Fibroblast of the aortic adventitia (primary cell): Measurements from ENCODE around the gene ARFGEF3. TPM values are rescaled to one million over a fixed set of nuclear protein-coding genes. Genes with fewer than 3 reads are reported as not detected.

ENCODE experiments used
- DNase-seq: peaks from one replicate; pipeline ENCODE4 v3.0.0-alpha.2; 2010; ENCODE audit warnings: low read depth
- H3K4me3 ChIP-seq: 2 replicates; pipeline ENCODE4 v1.5.1; 2011; ENCODE audit warnings: low read depth, mild to moderate bottlenecking, control low read depth, low read length, moderate library complexity
- total RNA-seq: library from RNA; depleted of rRNA; stranded (reverse); fragments of >200 nt; gene quantifications from 2 replicates; pipeline ENCODE4 v1.2.3, GENCODE V29; 2012; ENCODE audit warnings: low replicate concordance
- TF ChIP-seq, protein P1 (sequence below): IDR thresholded peaks from 2 replicates; pipeline ENCODE4 v1.5.1; 2011; ENCODE audit warnings: mild to moderate bottlenecking, low read length, control low read depth, inconsistent platforms; ENCODE audit not compliant: insufficient read depth

ARFGEF3 gene
- total RNA-seq, 1 donor: 0.09 TPM

DNA sequence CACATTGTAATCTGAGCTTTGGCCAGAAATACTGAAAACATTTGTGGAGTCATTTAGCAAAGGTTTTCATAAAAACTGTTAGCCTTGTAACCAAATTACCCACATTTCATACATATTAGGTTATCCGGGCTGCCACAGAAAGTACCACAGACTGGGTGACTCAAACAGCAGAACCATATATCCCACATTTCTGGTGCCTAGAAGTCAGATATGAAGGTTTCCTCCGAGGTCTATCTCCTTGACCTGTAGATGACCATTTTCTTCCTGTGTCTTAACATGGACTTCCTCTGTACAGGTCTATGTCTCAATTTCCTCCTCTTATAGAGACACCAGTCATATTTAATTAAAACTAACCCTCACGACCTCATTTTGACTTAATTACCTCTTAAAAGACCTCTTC lies 166.5 kb downstream of the ARFGEF3 start:
- no peak for DNase-seq
- TF ChIP-seq, protein P1, sequence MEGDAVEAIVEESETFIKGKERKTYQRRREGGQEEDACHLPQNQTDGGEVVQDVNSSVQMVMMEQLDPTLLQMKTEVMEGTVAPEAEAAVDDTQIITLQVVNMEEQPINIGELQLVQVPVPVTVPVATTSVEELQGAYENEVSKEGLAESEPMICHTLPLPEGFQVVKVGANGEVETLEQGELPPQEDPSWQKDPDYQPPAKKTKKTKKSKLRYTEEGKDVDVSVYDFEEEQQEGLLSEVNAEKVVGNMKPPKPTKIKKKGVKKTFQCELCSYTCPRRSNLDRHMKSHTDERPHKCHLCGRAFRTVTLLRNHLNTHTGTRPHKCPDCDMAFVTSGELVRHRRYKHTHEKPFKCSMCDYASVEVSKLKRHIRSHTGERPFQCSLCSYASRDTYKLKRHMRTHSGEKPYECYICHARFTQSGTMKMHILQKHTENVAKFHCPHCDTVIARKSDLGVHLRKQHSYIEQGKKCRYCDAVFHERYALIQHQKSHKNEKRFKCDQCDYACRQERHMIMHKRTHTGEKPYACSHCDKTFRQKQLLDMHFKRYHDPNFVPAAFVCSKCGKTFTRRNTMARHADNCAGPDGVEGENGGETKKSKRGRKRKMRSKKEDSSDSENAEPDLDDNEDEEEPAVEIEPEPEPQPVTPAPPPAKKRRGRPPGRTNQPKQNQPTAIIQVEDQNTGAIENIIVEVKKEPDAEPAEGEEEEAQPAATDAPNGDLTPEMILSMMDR: no peak
- H3K4me3 ChIP-seq: no peak overlapping the region

DNA sequence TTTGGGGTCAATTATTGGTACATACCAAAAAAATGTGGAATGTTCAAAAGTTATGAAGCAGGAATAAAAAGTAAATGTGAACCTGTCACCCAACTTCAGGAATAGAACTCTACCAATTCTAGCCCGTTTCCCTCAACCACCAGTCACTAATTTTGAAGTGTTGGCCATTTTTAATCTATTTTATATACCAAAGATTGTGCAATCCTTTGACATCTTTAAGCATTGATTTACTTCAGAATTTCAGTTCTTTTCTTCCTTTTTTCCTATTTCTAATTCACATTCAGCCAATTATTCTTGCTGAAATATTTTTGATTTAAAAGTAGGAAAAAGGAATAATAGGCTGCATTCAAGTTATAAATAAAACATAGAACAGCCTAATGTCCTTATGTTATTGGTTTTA lies 169.0 kb downstream of the ARFGEF3 start:
- DNase-seq: no peak
- TF ChIP-seq, protein P1: no peak
- no peak overlapping the region for H3K4me3 ChIP-seq

DNA sequence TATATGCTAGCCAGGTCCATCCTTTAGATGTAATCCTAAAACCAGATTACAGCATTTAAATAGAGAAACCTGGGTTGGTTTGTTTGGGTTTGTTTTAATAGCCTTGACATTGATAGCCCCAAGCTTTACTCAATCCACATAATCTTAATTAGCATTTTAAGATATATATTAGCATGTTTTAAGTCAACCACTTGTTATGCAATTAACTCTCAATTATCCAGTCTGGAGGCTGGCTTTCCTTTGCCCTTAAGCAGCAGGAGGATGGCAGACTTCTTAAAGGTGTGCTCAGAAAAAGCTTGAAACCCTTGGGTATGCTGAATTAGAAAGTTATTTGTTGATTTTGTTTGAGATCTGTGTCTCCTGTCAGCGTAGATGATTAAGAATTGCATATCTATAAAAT lies 169.7 kb downstream of the ARFGEF3 start:
- no peak overlapping the region for H3K4me3 ChIP-seq
- TF ChIP-seq, protein P1: no peak
- no peak for DNase-seq

DNA sequence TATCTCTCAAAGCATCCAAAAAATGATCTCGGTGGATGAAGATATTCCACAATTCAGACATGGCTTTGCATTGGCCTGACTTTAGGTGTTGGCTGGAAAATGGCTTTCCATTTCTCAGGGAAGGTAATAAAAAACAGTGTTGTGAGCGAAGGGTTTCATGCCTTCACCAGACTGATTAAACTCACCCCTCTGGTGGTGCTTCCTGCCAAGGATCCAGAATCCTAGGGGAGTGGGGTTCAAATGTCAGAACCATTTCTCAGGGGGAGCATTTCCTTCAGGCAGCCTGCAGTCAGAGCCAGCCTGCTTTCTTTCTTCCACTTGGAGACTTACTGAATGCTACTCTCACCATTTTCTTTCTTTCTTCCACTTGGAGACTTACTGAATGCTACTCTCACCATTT lies 170.2 kb downstream of the ARFGEF3 start:
- TF ChIP-seq, protein P1: no peak
- DNase-seq: no peak

DNA sequence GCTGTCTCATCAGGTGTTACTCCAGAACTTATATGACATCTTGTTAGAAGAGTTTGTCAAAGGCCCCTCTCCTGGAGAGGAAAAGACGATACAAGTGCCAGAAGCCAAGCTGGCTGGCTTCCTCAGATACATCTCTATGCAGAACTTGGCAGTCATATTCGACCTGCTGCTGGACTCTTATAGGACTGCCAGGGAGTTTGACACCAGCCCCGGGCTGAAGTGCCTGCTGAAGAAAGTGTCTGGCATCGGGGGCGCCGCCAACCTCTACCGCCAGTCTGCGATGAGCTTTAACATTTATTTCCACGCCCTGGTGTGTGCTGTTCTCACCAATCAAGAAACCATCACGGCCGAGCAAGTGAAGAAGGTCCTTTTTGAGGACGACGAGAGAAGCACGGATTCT lies 172.3 kb downstream of the ARFGEF3 start:
- no peak for DNase-seq
- H3K4me3 ChIP-seq: no peak overlapping the region
- TF ChIP-seq, protein P1: no peak

More for the DNA sequence above, 170.2 kb downstream of the ARFGEF3 start:
- no peak overlapping the region for H3K4me3 ChIP-seq

DNA sequence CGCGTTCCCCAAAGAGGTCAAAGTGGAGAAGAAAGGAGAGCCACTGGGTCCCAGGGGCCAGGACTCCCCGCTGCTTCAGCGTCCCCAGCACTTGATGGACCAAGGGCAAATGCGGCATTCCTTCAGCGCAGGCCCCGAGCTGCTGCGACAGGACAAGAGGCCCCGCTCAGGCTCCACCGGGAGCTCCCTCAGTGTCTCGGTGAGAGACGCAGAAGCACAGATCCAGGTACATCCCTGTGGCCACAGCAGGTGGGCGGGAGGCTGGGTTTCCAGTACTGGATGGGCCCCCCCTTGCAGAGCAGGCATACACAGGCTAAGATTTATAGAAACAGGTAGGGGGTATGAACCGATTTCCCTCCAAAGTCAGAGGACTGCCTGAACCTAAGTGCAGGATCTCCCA lies 173.2 kb downstream of the ARFGEF3 start:
- TF ChIP-seq, protein P1: no peak
- no peak overlapping the region for H3K4me3 ChIP-seq
- no peak for DNase-seq

DNA sequence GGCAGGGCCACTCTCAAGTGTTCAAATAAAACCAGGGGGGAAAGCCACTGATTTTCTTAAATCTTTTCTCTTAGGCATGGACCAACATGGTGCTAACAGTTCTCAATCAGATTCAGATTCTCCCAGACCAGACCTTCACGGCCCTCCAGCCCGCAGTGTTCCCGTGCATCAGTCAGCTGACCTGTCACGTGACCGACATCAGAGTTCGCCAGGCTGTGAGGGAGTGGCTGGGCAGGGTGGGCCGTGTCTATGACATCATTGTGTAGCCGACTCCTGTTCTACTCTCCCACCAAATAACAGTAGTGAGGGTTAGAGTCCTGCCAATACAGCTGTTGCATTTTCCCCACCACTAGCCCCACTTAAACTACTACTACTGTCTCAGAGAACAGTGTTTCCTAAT lies 174.5 kb downstream of the ARFGEF3 start:
- DNase-seq: no peak
- no peak overlapping the region for H3K4me3 ChIP-seq
- TF ChIP-seq, protein P1: no peak
